GM18499 (cell line): ENCODE data around the gene KDM2A.

Source experiments
- ATAC-seq: cut with Tn5 transposase; IDR thresholded peaks from one replicate; pipeline ENCODE4 v1.9.1; 2021; ENCODE audit warnings: moderate number of reproducible peaks; ENCODE audit not compliant: insufficient read depth, unreplicated experiment

KDM2A gene

DNA sequence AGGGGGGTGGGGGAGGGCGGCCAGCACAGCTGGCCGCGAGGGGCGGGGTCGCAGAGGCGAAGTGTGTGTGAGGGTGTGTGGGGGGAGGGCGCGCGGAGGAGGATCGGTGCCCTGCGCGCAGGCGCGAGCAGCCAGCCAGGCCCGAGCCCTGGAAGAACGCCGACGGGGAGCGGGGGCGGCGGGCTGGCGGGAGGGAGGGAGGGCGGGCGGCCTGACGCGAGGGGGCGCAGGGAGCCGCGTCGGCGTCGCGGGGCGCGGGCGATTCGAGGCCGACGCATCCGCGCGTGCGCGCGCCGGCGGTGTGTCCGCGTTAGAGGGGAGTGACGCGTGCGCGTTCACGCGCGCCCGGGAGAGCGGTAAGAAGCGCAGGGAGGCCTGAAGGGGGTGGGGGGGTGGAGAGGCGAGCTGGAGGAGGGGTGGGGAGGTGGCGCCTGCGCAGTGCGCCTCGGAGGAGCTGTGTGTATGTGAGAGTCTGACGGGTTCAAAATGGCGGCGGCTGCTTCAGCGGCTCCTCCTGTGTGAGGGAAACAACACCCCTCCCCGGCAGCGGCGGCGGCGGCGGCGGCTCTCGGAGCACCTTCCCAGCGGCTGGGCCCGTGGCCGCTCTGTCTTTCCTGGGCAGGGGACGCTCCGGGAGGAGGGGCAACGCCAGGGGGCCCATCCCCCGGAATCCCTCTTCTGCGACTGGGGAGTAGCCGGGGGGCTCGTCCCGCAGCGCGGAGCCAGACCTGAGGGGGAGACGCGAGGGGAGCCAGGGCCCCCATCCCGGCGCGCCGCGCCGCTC, at the start of gene KDM2A:
TSS of gene KDM2A (plus strand) at position 463 of the 784 bp plus-strand sequence. CDS start 2,054 bp downstream, outside the sequence.
- no peak for ATAC-seq

GRCh38 chr11:67071420-67072284, 47.4 kb upstream of the KDM2A start:
- no peak for ATAC-seq

DNA sequence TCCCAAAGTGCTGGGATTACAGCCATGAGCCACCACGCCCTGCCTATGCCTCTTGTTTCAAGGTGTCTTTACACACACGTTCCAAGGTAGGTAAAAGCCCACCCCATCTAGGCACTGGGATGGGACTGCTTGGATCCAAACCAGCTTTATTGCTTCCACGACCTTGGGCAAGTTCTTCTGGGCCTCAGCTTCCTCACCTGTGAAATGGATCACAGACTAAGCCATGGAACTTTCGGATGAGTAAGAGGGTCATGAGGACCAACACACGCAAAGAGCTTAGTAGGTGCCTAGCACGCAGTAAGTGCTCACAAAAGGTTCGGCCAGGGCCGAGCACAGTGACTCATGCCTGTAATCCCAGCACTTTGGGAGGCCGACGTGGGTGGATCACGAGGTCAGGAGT, 46.8 kb upstream of the KDM2A start:
- no peak for ATAC-seq

DNA sequence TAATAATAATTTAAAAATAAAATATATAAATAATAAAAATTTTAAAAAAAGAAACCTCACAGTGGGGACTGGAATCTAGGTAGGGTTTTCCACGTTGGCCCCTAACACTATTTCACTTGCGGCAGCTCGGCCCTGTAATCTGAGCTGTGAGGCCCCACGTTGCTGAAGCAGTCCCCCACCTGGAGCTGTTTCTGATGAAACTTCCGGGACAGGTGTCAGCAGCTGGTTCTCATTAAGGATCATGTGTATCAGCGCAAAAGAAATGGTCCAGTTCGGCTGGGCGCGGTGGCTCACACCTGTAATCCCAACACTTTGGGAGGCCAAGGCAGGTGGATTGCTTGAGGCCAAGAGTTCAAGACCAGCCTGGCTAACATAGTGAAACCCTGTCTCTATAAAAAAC, 45.2 kb upstream of the KDM2A start:
- no peak for ATAC-seq

DNA sequence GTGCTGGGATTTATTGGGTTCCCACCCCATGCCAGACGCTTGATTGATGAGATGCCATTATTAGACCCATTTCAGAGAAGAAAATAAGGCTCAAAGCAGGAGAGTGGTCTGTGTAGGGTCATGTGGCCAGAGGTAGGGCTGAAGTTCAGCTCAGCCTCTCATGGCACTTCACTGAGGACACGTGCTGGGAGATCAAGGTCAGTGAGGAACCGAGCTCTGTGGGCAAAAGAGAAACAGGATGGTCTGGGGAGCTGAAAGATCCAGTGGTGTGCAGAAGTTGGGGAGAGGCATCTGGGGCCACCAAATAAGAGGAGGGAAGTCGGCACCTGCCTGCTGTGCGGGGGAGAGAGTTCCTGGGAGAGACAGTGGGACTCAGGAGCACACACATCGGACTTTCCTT, 42.9 kb upstream of the KDM2A start:
- ATAC-seq = no peak

DNA sequence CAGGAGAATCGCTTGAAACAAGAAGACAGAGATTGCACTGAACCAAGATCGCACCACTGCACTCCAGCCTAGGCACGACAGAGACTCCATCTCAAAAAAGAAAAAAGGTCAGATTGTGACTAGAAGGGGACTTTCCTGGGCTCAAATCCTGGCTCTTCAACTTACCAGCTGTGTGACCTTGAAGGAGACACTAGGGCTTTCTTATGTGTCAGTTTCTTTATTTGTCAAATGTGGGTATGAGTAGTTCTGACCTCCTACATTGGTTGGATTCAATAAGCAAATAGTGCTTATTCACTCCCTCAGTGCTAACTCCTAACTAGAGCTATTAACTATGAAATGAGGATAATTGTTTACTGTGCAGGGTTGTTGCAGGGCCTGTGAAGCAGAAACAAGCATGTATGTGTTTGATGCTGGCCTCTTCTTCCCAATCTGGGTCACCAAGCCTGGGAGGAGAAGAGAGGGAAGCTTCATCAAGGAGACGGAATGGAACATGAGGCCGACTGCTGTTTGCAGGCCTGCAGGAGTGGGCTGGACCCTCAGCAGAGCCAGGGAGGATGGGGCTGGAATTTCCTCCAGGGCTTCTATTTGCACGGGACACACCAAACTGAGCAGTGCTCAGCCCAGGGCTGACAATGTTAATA, 39.9 kb upstream of the KDM2A start:
- ATAC-seq = no peak

DNA sequence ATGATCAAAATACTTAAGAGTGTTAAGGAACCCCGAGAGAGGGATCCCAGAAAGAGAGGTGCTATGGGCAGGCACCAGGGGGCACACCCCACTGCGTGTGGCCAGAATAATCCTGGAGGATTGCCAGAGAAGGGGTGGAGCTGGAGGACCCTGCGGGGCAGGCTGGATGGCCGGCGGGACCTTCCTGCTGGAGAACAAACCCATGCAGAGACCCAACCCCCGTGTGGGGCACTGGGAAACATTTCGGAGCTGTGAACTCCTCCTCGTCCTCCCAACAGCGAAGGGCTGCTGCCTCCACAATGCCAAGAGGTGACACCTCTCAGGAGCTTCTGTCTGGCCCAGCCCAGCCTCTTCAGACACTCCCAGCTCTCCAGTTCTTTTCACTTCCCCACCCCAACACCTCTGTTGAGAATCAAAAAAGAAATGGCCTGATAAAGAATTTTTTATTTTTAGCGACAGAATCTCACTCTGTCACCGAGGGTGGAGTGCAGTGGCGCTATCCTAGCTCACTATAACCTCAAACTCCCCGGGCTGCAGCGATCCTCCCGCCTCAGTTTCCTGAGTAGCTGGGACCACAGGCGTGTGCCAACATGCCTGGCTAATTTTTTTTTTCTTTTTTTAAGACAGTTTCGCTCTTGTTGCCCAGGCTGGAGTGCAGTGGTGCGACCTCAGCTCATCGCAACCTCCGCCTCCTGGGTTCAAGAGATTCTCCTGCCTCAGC, 36.8 kb upstream of the KDM2A start:
- ATAC-seq = no peak

GRCh38 chr11:67083786-67084366, 35.2 kb upstream of the KDM2A start:
- ATAC-seq = no peak

GRCh38 chr11:67085617-67086016, 33.4 kb upstream of the KDM2A start:
- ATAC-seq = no peak

DNA sequence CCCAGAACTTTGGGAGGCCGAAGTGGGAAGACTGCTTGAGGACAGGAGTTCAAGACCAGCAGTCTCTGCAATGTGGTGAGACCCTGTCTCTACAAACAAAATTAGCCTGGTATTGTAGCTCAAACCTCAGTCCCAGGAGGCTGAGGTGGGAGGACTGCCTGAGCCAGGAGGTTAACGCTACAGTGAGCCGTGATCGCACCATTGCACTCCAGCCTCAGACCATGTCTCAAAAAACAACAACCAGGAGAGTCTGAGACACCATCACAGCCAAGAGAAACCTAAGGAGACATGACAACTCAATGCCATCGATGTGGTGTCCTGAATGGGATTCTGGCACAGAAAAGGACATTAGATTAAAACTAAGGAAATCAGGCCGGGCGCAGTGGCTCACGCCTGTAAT, 28.3 kb upstream of the KDM2A start:
- ATAC-seq = no peak

- ATAC-seq = no peak
Observed at GRCh38 chr11:67095214-67095507, 23.9 kb upstream of the KDM2A start.

DNA sequence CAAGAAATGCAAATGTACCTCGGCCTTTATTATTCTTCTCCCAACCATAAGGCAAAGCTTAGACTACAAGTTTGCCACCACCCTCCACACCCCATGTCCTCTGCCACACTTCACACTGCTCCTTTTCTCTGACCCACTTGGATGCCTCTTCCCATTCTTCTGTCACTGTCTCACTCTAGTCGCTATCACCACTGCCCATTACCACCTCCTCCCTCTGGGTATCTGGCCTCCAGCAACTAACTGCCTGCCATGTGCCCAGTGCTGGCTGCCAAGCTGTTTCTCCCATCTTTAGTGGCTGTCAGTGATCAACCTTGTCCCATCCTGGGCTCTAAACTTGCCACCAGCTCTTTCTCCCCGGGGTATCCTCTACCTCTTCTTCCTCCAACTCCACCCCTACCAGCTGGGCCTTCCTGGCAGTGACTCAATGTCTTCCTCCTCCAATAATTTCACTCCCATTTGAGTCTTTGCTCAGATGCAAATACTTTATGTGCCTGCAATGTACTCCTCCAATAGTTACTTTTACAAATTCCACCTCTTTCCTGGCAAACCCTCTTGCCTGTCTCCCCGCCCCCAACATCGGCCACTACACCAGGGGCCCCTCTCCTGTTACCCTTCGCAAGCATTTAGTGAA, 20.1 kb upstream of the KDM2A start:
- ATAC-seq = no peak

DNA sequence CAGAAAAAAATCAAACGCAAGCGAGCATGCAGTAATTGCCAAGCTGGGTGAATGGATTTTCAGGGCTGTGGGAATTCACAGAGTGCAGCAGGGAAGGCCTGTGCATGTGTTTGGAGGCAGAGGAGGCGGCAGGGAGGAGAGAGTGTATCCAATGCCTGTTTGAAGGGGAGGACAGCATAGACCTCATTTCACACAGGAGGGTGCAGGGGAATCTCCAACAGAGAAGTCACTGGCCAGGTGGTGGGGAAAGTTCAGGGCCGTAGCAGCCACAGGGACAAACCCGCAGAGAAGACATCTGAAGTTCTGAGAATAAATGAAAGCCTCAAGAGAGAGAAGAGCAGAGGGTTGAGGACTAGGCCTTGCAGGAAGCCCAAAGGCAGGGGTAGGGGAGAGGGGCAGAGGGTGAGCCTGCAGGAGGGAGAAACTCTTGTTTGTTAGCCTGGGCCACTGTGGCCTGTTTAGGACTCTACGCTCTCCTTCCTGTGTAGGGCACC, 19.2 kb upstream of the KDM2A start:
- ATAC-seq = no peak

DNA sequence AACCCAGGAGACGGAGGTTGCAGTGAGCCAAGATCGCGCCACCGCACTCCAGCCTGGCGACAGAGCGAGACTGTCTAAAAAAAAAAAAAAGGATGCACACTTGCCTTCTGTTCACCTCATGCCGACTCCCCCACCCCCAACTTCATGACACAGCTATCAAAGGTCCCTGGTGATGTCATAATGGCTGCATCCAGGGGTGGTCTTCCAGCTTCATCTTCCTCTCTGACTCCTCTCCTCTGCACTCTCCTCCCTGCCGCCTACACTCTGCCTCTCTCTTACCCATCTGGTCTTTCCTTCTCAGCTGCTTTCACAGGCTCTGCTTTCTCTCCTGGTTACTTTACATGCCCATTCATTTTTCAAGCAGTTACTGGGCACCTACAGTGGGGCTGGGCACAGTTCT, 16.4 kb upstream of the KDM2A start:
- ATAC-seq = no peak

DNA sequence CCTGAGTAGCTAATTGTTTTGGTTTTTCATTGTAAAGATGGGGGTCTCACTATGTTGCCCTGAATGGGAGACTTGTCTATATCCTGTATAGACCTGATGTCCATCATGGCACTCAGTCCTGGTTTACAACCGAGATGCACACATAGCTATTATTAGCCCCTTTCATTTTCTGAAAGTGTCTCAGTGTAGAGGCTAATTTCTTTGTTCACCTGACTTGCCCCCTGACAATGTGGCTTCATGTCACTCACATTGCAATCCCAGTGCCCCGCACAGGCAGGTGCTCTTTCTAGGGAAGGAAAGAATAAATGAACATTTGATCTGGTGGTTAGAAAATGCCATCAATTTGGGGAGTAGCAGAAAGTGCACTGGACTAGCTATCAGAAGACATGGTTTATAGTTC, 13.1 kb upstream of the KDM2A start:
- ATAC-seq = no peak

GRCh38 chr11:67111261-67111660, 7.8 kb upstream of the KDM2A start:
- ATAC-seq = no peak

- no peak for ATAC-seq
Observed at GRCh38 chr11:67113231-67113721, 5.8 kb upstream of the KDM2A start.

DNA sequence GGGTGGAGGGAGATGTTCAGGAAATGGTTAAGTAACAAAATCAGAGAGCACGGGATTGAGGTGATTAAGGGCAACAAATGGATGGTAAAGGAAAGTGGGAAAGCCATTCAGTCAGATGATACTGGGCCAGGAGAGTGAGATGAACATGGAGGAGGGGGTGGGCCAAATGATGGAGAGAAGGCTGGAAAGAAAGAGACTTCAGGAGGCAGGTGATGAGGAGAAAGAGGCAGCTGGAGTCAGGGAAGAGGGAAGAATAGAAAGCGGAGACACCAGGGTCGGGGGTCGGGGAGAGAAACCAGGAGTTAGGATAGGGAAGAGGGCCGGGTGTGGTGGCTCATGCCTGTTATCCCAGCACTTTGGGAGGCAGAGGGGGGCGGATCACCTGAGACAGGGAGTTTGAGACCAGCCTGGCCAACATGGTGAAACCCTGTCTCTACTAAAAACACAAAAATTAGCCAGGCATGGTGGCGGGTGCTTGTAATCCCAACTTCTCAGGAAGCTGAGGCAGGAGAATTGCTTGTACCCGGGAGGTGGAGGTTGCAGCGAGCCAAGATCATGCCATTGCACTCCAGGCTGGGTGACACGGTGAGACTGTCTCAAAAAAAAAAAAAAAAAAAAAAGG, 4.7 kb upstream of the KDM2A start:
- ATAC-seq = no peak

DNA sequence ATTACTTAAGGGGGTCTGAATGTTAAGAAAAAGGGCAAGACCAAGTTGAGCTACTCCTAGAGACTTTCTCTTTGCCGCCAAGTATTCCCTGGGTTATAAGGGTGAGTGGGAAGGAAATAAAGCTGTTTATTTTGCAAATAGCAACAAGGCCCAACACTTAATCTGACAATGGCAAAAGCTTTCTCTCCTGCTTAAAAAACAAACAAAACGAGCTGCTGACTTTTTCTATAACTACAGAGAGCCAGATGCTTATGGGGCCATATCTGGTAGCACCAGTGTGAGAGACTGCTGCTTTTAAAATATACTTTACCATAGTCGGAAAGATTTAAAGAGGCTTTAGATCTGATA, 2.3 kb upstream of the KDM2A start:
- no peak for ATAC-seq
